Keratinocyte (primary cell): ENCODE measurements around the gene HES7. TPM values are rescaled to one million over a fixed set of nuclear protein-coding genes. Genes with fewer than 3 reads are reported as not detected.

Experiments
- DNase-seq: peaks from one replicate; pipeline ENCODE4 v3.0.0-alpha.2; 2011; ENCODE audit warnings: low read depth, missing footprints, low spot score
- FAIRE-seq: peaks from 2 replicates; lab custom pipeline; 2011; peaks lifted over from hg19 to GRCh38; lab: Jason Lieb, UNC
- H2AFZ ChIP-seq: 2 replicates; pipeline ENCODE4 v1.6.0; 2012; ENCODE audit warnings: low read length, control low read depth, inconsistent platforms; ENCODE audit not compliant: control insufficient read depth
- H3K27ac ChIP-seq: 2 replicates; pipeline ENCODE4 v1.5.1; 2011; ENCODE audit warnings: low read length; ENCODE audit not compliant: control insufficient read depth, insufficient read depth
- H3K27me3 ChIP-seq: 3 replicates; pipeline ENCODE4 v1.6.0; 2011; ENCODE audit warnings: low read length; ENCODE audit not compliant: control insufficient read depth, insufficient read depth; ENCODE audit errors: extremely low read depth
- H3K36me3 ChIP-seq, 2 experiments: 2 replicates in 1 of 2; 3 replicates in 1 of 2; pipeline ENCODE4 v1.5.1; 2011; ENCODE audit warnings: low read length in 2 of 2, mild to moderate bottlenecking in 1 of 2; ENCODE audit not compliant: control insufficient read depth in 2 of 2, insufficient read depth in 2 of 2; ENCODE audit errors: extremely low read depth in 1 of 2
- H3K4me1 ChIP-seq: 3 replicates; pipeline ENCODE4 v1.5.1; 2011; ENCODE audit warnings: low read length; ENCODE audit not compliant: control insufficient read depth, insufficient read depth; ENCODE audit errors: extremely low read depth
- H3K4me2 ChIP-seq: 3 replicates; pipeline ENCODE4 v1.6.0; 2011; ENCODE audit warnings: low read depth, low read length; ENCODE audit not compliant: control insufficient read depth, insufficient read depth; ENCODE audit errors: extremely low read depth
- H3K4me3 ChIP-seq, 3 experiments: fragments of 200-600 bp in 1 of 3; sonication (generic) in 1 of 3; 2 replicates in 2 of 3; 3 replicates in 1 of 3; pipeline ENCODE4 v1.5.1; 2011 to 2016; ENCODE audit warnings: low read length in 3 of 3, mild to moderate bottlenecking in 3 of 3, control low read depth in 2 of 3, inconsistent platforms in 1 of 3, low read depth in 1 of 3, mixed read lengths in 1 of 3, mixed run types in 1 of 3, moderate library complexity in 1 of 3; ENCODE audit not compliant: control insufficient read depth in 2 of 3, insufficient read depth in 2 of 3; ENCODE audit errors: extremely low read depth in 1 of 3
- H3K79me2 ChIP-seq: 2 replicates; pipeline ENCODE4 v1.6.0; 2012; ENCODE audit warnings: low read length; ENCODE audit not compliant: control insufficient read depth, insufficient read depth
- H3K9ac ChIP-seq: 3 replicates; pipeline ENCODE4 v1.6.0; 2011; ENCODE audit warnings: low read length; ENCODE audit not compliant: control insufficient read depth, insufficient read depth; ENCODE audit errors: extremely low read depth
- H3K9me1 ChIP-seq: 3 replicates; pipeline ENCODE4 v1.6.0; 2011; ENCODE audit warnings: low read length; ENCODE audit not compliant: control insufficient read depth, insufficient read depth; ENCODE audit errors: extremely low read depth
- H3K9me3 ChIP-seq: 2 replicates; pipeline ENCODE4 v1.5.1; 2012; ENCODE audit warnings: low read depth, low read length; ENCODE audit not compliant: control insufficient read depth
- H4K20me1 ChIP-seq: 3 replicates; pipeline ENCODE4 v1.6.0; 2011; ENCODE audit warnings: low read length; ENCODE audit not compliant: control insufficient read depth, insufficient read depth; ENCODE audit errors: extremely low read depth
- CTCF ChIP-seq, 3 experiments: IDR thresholded peaks in 1 of 3; conservative IDR thresholded peaks in 1 of 3; optimal IDR thresholded peaks in 1 of 3; 2 replicates in 2 of 3; 3 replicates in 1 of 3; pipeline versions ENCODE3 to v1.5.1; 2011; ENCODE audit warnings: low read length in 3 of 3, mild to moderate bottlenecking in 3 of 3, moderate library complexity in 2 of 3, control low read depth in 1 of 3, inconsistent platforms in 1 of 3; ENCODE audit not compliant: insufficient read depth in 2 of 3; ENCODE audit errors: extremely low read depth in 1 of 3
- EZH2 ChIP-seq: IDR thresholded peaks from one replicate; pipeline ENCODE4 v1.6.1; 2012; ENCODE audit warnings: inconsistent platforms, mild to moderate bottlenecking, low read length, moderate library complexity
- dilution Hi-C: fragments of 300-500 bp; cut with MboI; formaldehyde crosslinking; loops from one replicate; pipeline ENCODE4 v1.7.0; 2020; ENCODE audit warnings: low sequenced_read_pairs; ENCODE audit not compliant: extremely low pct_ligation_motif_present
- polyA plus RNA-seq, 5 experiments: library from polyadenylated mRNA; depleted of rRNA in 3 of 5; stranded (reverse) in 3 of 5; stranded (forward) in 1 of 5; unstranded in 1 of 5; fragments of >200 nt; gene quantifications; 1 replicate in 1 of 5; 2 replicates in 3 of 5; 3 replicates in 1 of 5; pipeline versions ENCODE4 v1.2.1 to v1.2.3, GENCODE V29; 2011 to 2012; ENCODE audit warnings: missing spikeins in 2 of 5, low read depth in 1 of 5, low replicate concordance in 1 of 5

HES7 gene
- polyA plus RNA-seq, 1 donor (not counting 4 experiments of a cell fraction or from before 2014, with no cell fraction given): 0.33 TPM

GRCh38 chr17:8125154-8125946 is 1.4 kb upstream of the HES7 start:
- dilution Hi-C loops: no loop called here
- Histone ChIP-seq H3K9ac (peak overlapping the region; percentile 72), H4K20me1 (peaks cover 2% of the 10 kb centered on the region), H3K27me3 (peaks cover 26% of the 10 kb centered on the region), H3K27ac (no peak overlapping the region), H3K9me1 (peaks cover 3% of the 10 kb centered on the region), H3K4me3 (peak overlapping the region; percentile 53 to 93 (median 93)), H3K4me1 (peaks cover 38% of the 10 kb centered on the region), H3K9me3 (no peaks in the 10 kb centered on the region), H3K36me3 (no peaks in the 10 kb centered on the region), H3K79me2 (no peaks in the 10 kb centered on the region), H2AFZ (no peak overlapping the region), H3K4me2 (peak overlapping the region; percentile 92)
- TF ChIP-seq EZH2: no peak
- no peak for TF ChIP-seq CTCF (optimal IDR thresholded peaks at IDR 0.05 in 1 of 3, IDR thresholded peaks at IDR 0.05 in 1 of 3, conservative IDR thresholded peaks at IDR 0.05 in 1 of 3; ENCODE audit: extremely low read depth in 1 of 3, insufficient read depth in 2 of 3, low read length in 3 of 3)
- no peak for DNase-seq
- no peak for FAIRE-seq

GRCh38 chr17:8124350-8125153 is 646 bp upstream of the HES7 start:
- FAIRE-seq: no peak
- Histone ChIP-seq H2AFZ (peak overlapping the region; percentile 30), H3K79me2 (no peaks in the 10 kb centered on the region), H3K4me2 (peak overlapping the region; percentile 92), H3K27ac (no peak overlapping the region), H3K4me3 (peak overlapping the region; percentile 1 to 93 (median 78)), H3K4me1 (peaks cover 42% of the 10 kb centered on the region), H3K27me3 (peaks cover 26% of the 10 kb centered on the region), H3K36me3 (no peaks in the 10 kb centered on the region), H4K20me1 (peaks cover 4% of the 10 kb centered on the region), H3K9me3 (no peaks in the 10 kb centered on the region), H3K9ac (peak overlapping the region; percentile 44), H3K9me1 (peaks cover 3% of the 10 kb centered on the region)
- no peak for DNase-seq
- TF ChIP-seq CTCF (optimal IDR thresholded peaks at IDR 0.05 in 1 of 3, IDR thresholded peaks at IDR 0.05 in 1 of 3, conservative IDR thresholded peaks at IDR 0.05 in 1 of 3; ENCODE audit: extremely low read depth in 1 of 3, insufficient read depth in 2 of 3, low read length in 3 of 3) (no peak), EZH2 (no peak)
- dilution Hi-C loops: no loop called here
